PC-9 (cell line): ENCODE measurements around the gene ATRNL1. TPM values are rescaled to one million over a fixed set of nuclear protein-coding genes. Genes with fewer than 3 reads are reported as not detected.

Source experiments
- BruUV-seq: library from RNA; stranded (reverse); fragments of 400-500 nt; replicated peaks from 2 replicates; lab custom pipeline; 2021; lab: Mats Ljungman, UMichigan
- CTCF ChIA-PET: fragments of 300-600 bp; sonication (Branson Sonifier 250); formaldehyde crosslinking; loops from one replicate; lab custom pipeline; 2022; ENCODE audit warnings: antibody characterized with exemption; lab: Charles Lee
- POLR2A ChIA-PET: fragments of 300-600 bp; sonication (Branson Sonifier 250); formaldehyde crosslinking; loops from one replicate; lab custom pipeline; 2022; ENCODE audit warnings: antibody characterized with exemption; ENCODE audit not compliant: unreplicated experiment; lab: Charles Lee
- DNase-seq, 2 experiments: peaks; one replicate each; pipeline versions ENCODE4 v3.0.0 to v3.0.0-alpha.2; 2015 to 2022; ENCODE audit warnings: mixed read lengths in 1 of 2
- H2AFZ ChIP-seq: fragments of 200-600 bp; sonication (generic); 2 replicates; pipeline ENCODE4 v1.8.1; 2017; ENCODE audit warnings: antibody characterized with exemption
- H3F3A ChIP-seq: fragments of 200-600 bp; sonication (generic); 2 replicates; pipeline ENCODE4 v1.8.1; 2017; ENCODE audit warnings: antibody characterized with exemption, mild to moderate bottlenecking, low read depth; ENCODE audit not compliant: insufficient read depth
- H3K27ac ChIP-seq: fragments of 200-600 bp; sonication (generic); 2 replicates; pipeline ENCODE4 v1.6.1; 2016; ENCODE audit warnings: mixed run types
- H3K27me3 ChIP-seq: fragments of 200-600 bp; sonication (generic); 2 replicates; pipeline ENCODE4 v1.6.1; 2016; ENCODE audit warnings: low read depth, mixed run types; ENCODE audit not compliant: insufficient read depth
- H3K36me3 ChIP-seq: fragments of 200-600 bp; sonication (generic); 2 replicates; pipeline ENCODE4 v1.6.1; 2016; ENCODE audit warnings: low read depth, mixed run types
- H3K4me1 ChIP-seq: fragments of 200-600 bp; sonication (generic); replicated peaks from 2 replicates; pipeline ENCODE4 v1.6.1; 2016; ENCODE audit warnings: mixed run types; ENCODE audit not compliant: insufficient read depth
- H3K4me2 ChIP-seq: fragments of 200-600 bp; sonication (generic); 2 replicates; pipeline ENCODE4 v1.6.1; 2017; ENCODE audit warnings: mixed run types
- H3K4me3 ChIP-seq: fragments of 200-600 bp; sonication (generic); 2 replicates; pipeline ENCODE4 v1.6.1; 2016; ENCODE audit warnings: mixed run types
- H3K79me2 ChIP-seq: fragments of 200-600 bp; sonication (generic); 2 replicates; pipeline ENCODE4 v1.6.1; 2017; ENCODE audit warnings: low read depth, mixed run types
- H3K9me2 ChIP-seq: fragments of 200-600 bp; sonication (generic); 2 replicates; pipeline ENCODE4 v1.8.1; 2017; ENCODE audit warnings: mild to moderate bottlenecking; ENCODE audit not compliant: insufficient read depth
- H3K9me3 ChIP-seq: fragments of 200-600 bp; sonication (generic); 2 replicates; pipeline ENCODE4 v1.8.1; 2016; ENCODE audit warnings: low read depth; ENCODE audit not compliant: insufficient read depth
- H4K20me1 ChIP-seq: fragments of 200-600 bp; sonication (generic); 2 replicates; pipeline ENCODE4 v1.8.1; 2017; ENCODE audit not compliant: insufficient read depth
- EZH2 ChIP-seq: fragments of 200-600 bp; sonication (generic); IDR thresholded peaks from 2 replicates; pipeline ENCODE4 v1.8.0; 2017; ENCODE audit warnings: antibody characterized with exemption, low read depth
- intact Hi-C: fragments of 100-400 bp; cut with micrococcal nuclease; formaldehyde crosslinking; loops from one replicate; pipeline ENCODE4 v1.10.0; 2022; ENCODE audit not compliant: unreplicated experiment
- total RNA-seq: library from RNA; stranded (reverse); gene quantifications from 2 replicates; pipeline ENCODE4 v1.2.3, GENCODE V29; 2021
- TF ChIP-seq, protein P1 (sequence below): fragments of 200-600 bp; sonication (generic); conservative IDR thresholded peaks from 2 replicates; pipeline ENCODE4 v1.6.1; 2017; ENCODE audit warnings: mixed run types, antibody characterized with exemption, mild to moderate bottlenecking, moderate library complexity

Gene ATRNL1
- total RNA-seq, 1 experiment from 2014 or later, result not detected

DNA sequence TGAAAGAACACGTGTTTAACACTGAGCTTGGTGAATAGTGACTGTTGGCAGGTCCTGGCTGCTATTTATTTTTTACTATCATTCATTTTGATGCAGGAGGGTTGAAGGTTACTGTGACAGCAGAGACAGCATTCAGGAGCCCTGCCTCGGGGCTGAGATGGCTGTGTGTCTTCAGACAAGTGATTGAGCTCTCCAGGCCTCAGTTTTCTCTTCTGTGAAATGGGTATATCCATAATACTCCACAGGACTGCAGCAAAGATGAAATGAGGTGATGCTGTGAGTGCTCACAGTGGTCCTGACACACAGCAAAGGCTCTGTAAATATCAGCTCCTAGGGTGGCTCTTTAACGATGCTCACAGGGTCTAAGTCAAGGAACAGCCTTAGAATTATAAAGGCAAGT, 884.7 kb downstream of the ATRNL1 start:
- POLR2A ChIA-PET, result no interaction called here
- no TSS peak for BruUV-seq
- no peak for DNase-seq
- Histone ChIP-seq H3K36me3 (no peaks in the 10 kb centered on the region), H3K4me1 (no peaks in the 10 kb centered on the region), H3K4me3 (no peak overlapping the region), H3K27me3 (peaks cover 13% of the 10 kb centered on the region; the same call in 1 of the 2 replicates), H3K4me2 (no peak overlapping the region), H3F3A (no peaks in the 10 kb centered on the region), H3K9me2 (no peaks in the 10 kb centered on the region), H4K20me1 (no peaks in the 10 kb centered on the region), H2AFZ (no peak overlapping the region), H3K9me3 (no peaks in the 10 kb centered on the region), H3K79me2 (no peaks in the 10 kb centered on the region), H3K27ac (no peak overlapping the region)
- intact Hi-C loops, result no loop called here
- TF ChIP-seq, protein P1, sequence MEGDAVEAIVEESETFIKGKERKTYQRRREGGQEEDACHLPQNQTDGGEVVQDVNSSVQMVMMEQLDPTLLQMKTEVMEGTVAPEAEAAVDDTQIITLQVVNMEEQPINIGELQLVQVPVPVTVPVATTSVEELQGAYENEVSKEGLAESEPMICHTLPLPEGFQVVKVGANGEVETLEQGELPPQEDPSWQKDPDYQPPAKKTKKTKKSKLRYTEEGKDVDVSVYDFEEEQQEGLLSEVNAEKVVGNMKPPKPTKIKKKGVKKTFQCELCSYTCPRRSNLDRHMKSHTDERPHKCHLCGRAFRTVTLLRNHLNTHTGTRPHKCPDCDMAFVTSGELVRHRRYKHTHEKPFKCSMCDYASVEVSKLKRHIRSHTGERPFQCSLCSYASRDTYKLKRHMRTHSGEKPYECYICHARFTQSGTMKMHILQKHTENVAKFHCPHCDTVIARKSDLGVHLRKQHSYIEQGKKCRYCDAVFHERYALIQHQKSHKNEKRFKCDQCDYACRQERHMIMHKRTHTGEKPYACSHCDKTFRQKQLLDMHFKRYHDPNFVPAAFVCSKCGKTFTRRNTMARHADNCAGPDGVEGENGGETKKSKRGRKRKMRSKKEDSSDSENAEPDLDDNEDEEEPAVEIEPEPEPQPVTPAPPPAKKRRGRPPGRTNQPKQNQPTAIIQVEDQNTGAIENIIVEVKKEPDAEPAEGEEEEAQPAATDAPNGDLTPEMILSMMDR, result no peak
- TF ChIP-seq EZH2, result no peak
- CTCF ChIA-PET, result no interaction called here

DNA sequence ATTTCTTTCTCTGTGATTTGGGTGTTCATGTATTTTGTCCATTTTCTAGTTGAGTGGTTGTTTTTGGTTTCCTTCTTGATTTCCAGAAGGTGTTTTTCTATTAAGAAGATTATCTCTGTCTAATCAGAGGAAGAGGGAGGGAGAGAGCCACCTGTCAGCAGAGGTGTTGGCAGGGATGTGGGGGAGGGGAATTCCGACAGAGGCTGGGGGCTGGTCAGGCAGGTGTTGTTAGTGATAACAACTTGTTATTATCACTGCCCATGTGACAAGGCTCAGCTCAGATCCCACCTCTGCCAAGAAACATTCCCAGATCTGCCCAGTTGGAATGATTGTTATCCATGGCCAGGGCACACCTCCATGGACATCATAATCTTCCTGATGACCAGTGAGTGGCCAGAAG, 886.4 kb downstream of the ATRNL1 start:
- H3F3A ChIP-seq, result no peaks in the 10 kb centered on the region
- H3K36me3 ChIP-seq, result no peaks in the 10 kb centered on the region
- TF ChIP-seq, protein P1, result no peak
- TF ChIP-seq EZH2, result no peak
- ChIA-PET POLR2A (no interaction called here), CTCF (no interaction called here)
- no peaks in the 10 kb centered on the region for H3K4me1 ChIP-seq
- H3K4me3 ChIP-seq, result no peak overlapping the region
- no TSS peak for BruUV-seq
- no peaks in the 10 kb centered on the region for H3K79me2 ChIP-seq
- intact Hi-C loops, result no loop called here
- no peak overlapping the region for H3K4me2 ChIP-seq
- no peak for DNase-seq
- H3K9me2 ChIP-seq, result no peaks in the 10 kb centered on the region
- H3K27ac ChIP-seq, result no peak overlapping the region
- no peaks in the 10 kb centered on the region for H4K20me1 ChIP-seq
- peaks cover 9% of the 10 kb centered on the region; the same call in 1 of the 2 replicates for H3K27me3 ChIP-seq
- no peaks in the 10 kb centered on the region for H3K9me3 ChIP-seq
- H2AFZ ChIP-seq, result no peak overlapping the region

DNA sequence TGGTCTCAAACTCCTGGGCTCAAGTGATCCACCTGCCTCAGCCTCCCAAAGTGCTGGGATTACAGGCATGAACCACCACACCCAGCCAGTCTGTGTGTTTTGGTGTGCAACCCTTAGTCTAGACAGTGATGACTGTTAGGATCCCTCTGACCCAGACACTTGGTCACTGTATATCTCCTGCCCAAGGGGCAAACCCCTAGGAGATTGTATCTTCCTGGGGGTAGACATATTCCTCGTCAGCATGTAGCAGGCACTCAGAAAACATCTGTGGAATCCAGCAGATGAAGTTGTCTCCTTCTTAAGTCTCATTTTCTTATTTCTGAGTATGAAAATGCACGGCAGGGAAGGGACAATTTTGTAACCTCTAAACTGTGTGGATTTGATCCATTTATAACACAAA, 887.3 kb downstream of the ATRNL1 start:
- no peak overlapping the region for H3K4me3 ChIP-seq
- no peaks in the 10 kb centered on the region for H3F3A ChIP-seq
- H3K9me2 ChIP-seq, result no peaks in the 10 kb centered on the region
- TF ChIP-seq EZH2, result no peak
- TF ChIP-seq, protein P1, result no peak
- CTCF ChIA-PET, result interaction anchor here (0.6 kb wide), 1 partner anchor 165 kb away, joined by 4 read pairs; no protein-coding TSS in a partner anchor
- no TSS peak for BruUV-seq
- DNase-seq, result no peak
- no peaks in the 10 kb centered on the region for H3K79me2 ChIP-seq
- H3K27ac ChIP-seq, result no peak overlapping the region
- no peaks in the 10 kb centered on the region for H3K9me3 ChIP-seq
- H3K4me1 ChIP-seq, result no peaks in the 10 kb centered on the region
- POLR2A ChIA-PET, result no interaction called here
- no peak overlapping the region for H3K4me2 ChIP-seq
- intact Hi-C loops, result no loop called here
- H2AFZ ChIP-seq, result no peak overlapping the region
- no peaks in the 10 kb centered on the region for H3K36me3 ChIP-seq
- H3K27me3 ChIP-seq, result peaks cover 6% of the 10 kb centered on the region; the same call in 1 of the 2 replicates
- H4K20me1 ChIP-seq, result no peaks in the 10 kb centered on the region
